Measurements from ENCODE around the gene HOXA4. TPM values are rescaled to one million over a fixed set of nuclear protein-coding genes. Genes with fewer than 3 reads are reported as not detected.

Gene HOXA4
- total and polyA plus RNA-seq, 2 experiments from 2014 or later: 0.69 to 1.3 TPM

DNA sequence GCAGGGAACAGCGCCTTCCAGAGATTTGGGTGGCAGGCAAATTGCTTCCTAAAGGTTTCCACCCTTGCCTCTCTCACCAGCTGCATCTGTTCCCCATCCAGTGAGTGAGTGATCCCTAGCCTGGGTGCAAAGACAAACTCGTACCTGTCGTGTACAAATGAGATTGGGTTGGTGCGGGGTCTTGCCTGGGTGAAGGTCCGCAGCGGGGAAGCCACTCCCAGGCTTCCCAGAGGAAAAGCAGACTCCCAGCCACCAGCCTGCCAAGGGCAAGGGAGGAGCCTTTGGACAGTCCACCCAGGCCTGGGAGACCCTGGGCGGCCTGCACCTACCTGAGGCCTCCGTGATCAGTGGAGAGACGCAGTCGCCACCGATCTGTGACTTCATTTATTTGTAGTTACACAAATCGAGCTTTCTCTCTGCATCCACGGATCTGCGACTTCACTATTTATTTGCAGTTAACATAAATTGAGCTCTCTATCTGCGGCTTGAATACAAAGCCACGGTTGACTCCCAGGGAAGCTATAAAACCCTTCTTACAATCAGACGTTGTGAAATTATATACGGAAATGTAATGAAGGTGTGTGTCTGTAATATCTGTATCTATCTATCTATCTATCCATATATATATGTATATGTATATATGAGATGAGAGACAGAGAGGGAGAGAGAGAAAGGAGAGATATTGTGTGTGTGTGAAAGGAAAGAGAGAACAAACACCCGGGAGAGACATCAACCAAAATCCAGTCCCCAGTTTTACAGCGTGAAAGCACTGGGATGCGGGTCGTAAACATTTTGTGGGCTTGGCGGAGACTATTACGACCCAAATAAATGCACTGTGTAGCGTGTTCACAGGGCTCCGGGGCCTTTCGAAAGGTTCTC, 28.9 kb upstream of the HOXA4 start:
- Histone ChIP-seq H3K9me2 (replicated peaks; ENCODE audit: insufficient read depth) (no peaks in the 10 kb centered on the region), H3K4me2 (peak overlapping the region; percentile 96), H3K79me2 (peaks cover 22% of the 10 kb centered on the region), H3K4me1 (ENCODE audit: insufficient read depth) (peaks cover 19% of the 10 kb centered on the region), H3K4me3 (no peak overlapping the region), H3K27ac (no peak overlapping the region), H3K36me3 (replicated peaks; ENCODE audit: insufficient read depth, low read depth) (no peaks in the 10 kb centered on the region), H2AFZ (no peak overlapping the region), H3K9me3 (ENCODE audit: low read depth) (no peaks in the 10 kb centered on the region), H4K20me1 (ENCODE audit: insufficient read depth, poor library complexity, severe bottlenecking) (no peaks in the 10 kb centered on the region), H3K27me3 (peaks cover 92% of the 10 kb centered on the region)
- WGBS (ENCODE audit: low lambda C conversion rate, missing lambda C conversion rate): 61% methylated on average over 27 of the region's 27 CpGs
- DNase-seq (ENCODE audit: low spot score): no peak
- TF ChIP-seq EZH2phosphoT487 (IDR thresholded peaks at IDR 0.05; ENCODE audit: low read depth, severe bottlenecking, unreplicated experiment) (no peak), EZH2 (IDR thresholded peaks at IDR 0.05; ENCODE audit: borderline replicate concordance) (no peak)
- TF ChIP-seq, protein P1, sequence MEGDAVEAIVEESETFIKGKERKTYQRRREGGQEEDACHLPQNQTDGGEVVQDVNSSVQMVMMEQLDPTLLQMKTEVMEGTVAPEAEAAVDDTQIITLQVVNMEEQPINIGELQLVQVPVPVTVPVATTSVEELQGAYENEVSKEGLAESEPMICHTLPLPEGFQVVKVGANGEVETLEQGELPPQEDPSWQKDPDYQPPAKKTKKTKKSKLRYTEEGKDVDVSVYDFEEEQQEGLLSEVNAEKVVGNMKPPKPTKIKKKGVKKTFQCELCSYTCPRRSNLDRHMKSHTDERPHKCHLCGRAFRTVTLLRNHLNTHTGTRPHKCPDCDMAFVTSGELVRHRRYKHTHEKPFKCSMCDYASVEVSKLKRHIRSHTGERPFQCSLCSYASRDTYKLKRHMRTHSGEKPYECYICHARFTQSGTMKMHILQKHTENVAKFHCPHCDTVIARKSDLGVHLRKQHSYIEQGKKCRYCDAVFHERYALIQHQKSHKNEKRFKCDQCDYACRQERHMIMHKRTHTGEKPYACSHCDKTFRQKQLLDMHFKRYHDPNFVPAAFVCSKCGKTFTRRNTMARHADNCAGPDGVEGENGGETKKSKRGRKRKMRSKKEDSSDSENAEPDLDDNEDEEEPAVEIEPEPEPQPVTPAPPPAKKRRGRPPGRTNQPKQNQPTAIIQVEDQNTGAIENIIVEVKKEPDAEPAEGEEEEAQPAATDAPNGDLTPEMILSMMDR (IDR thresholded peaks at IDR 0.05; ENCODE audit: poor library complexity): no peak

DNA sequence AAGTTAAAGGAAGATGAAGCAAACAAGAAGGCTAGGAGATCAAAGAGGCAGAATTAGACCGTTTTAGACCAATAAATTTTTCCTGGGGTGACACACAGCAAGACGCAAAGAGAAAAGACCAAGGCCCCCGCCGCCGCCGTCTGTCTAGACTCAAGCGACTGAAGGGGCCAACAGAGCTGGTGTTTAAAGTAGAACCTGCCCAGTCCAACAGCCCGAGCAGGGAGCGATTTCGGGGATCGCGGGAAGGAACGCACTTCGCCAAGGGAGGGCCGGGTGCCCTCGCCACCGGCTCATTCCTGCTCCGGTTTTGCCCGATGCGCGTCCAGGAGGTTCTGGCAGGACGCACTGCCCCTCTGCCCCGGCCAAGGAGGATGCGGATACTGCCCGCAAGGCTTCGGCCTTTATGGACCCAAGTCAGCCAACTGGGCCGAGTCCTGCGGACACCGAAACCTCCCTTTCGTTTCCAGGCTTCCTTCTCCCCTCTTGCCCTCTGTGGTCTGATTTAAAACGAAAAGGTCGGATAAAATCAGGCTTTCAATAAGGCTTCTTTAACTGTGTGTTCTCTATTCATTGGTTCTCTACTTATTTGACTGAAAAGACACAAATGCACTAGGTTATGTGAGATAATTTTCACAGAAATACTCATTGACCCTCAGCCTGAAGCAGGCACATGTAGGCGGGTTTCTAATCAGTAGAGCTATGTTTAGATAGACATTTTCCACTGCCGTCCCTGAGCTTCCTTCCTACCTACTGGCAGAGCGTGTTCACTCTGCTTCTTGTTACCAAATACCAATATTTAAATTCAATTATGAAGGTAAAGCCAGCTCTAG, 28.1 kb upstream of the HOXA4 start:
- no peak overlapping the region for H2AFZ ChIP-seq
- no peaks in the 10 kb centered on the region for H4K20me1 ChIP-seq (ENCODE audit: insufficient read depth, poor library complexity, severe bottlenecking)
- no peaks in the 10 kb centered on the region for H3K9me2 ChIP-seq (replicated peaks; ENCODE audit: insufficient read depth)
- H3K27me3 ChIP-seq: peaks cover 92% of the 10 kb centered on the region
- no peak overlapping the region for H3K4me2 ChIP-seq
- no peak overlapping the region for H3K27ac ChIP-seq
- DNase-seq (ENCODE audit: low spot score): no peak
- H3K79me2 ChIP-seq: peaks cover 13% of the 10 kb centered on the region
- no peak overlapping the region for H3K4me3 ChIP-seq
- H3K9me3 ChIP-seq (ENCODE audit: low read depth): no peaks in the 10 kb centered on the region
- no peaks in the 10 kb centered on the region for H3K36me3 ChIP-seq (replicated peaks; ENCODE audit: insufficient read depth, low read depth)
- peaks cover 19% of the 10 kb centered on the region for H3K4me1 ChIP-seq (ENCODE audit: insufficient read depth)
- TF ChIP-seq EZH2 (IDR thresholded peaks at IDR 0.05; ENCODE audit: borderline replicate concordance) (peak; percentile 29), EZH2phosphoT487 (IDR thresholded peaks at IDR 0.05; ENCODE audit: low read depth, severe bottlenecking, unreplicated experiment) (peak; percentile 80)
- TF ChIP-seq, protein P1 (IDR thresholded peaks at IDR 0.05; ENCODE audit: poor library complexity): no peak
- WGBS (ENCODE audit: low lambda C conversion rate, missing lambda C conversion rate): 48% methylated on average over 35 of the region's 35 CpGs

DNA sequence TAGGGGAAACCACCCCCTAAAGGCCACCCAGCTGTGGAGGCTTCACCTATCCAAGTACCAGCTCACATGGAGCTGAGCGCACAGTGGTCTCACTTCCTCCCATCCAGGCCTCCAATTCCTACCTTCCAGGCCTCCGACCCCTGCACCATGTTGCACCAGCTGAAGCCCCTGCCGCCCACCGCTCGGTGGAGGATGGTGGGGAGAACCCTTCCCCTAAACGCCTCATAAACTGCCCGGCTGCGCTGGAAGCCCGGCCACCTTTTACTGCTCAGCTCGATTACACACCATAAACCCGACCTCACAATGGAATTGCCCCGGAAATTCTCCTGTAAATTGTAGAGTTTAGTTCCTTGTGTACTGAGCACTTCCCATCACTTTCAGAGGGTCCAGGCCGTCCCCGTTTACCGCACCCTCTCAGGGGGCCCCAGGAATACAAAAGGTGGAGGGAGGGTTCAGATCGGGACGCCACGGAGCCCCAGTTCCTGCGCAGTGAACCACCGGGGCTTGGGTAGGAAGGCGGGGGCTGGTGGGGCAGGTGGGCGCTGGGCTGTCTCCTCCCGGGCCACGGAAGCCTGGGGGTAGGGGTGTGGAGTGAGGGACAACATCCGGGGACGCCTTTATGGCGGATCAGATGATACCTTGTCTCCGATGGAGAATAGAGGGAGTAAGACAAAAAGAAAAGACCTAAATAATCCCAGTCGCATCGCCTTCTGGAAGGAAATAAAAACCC, 27.3 kb upstream of the HOXA4 start:
- H3K27me3 ChIP-seq: peaks cover 92% of the 10 kb centered on the region
- no peaks in the 10 kb centered on the region for H3K36me3 ChIP-seq (replicated peaks; ENCODE audit: insufficient read depth, low read depth)
- H3K4me1 ChIP-seq (ENCODE audit: insufficient read depth): peaks cover 19% of the 10 kb centered on the region
- peaks cover 6% of the 10 kb centered on the region for H3K79me2 ChIP-seq
- no peak overlapping the region for H3K4me2 ChIP-seq
- no peak overlapping the region for H3K4me3 ChIP-seq
- peak; percentile 64 for TF ChIP-seq EZH2 (IDR thresholded peaks at IDR 0.05; ENCODE audit: borderline replicate concordance)
- peak; percentile 40 for TF ChIP-seq EZH2phosphoT487 (IDR thresholded peaks at IDR 0.05; ENCODE audit: low read depth, severe bottlenecking, unreplicated experiment)
- TF ChIP-seq, protein P1 (IDR thresholded peaks at IDR 0.05; ENCODE audit: poor library complexity): no peak
- no peaks in the 10 kb centered on the region for H4K20me1 ChIP-seq (ENCODE audit: insufficient read depth, poor library complexity, severe bottlenecking)
- H2AFZ ChIP-seq: no peak overlapping the region
- H3K27ac ChIP-seq: no peak overlapping the region
- 42% methylated on average over 24 of the region's 30 CpGs for WGBS (ENCODE audit: low lambda C conversion rate, missing lambda C conversion rate)
- H3K9me2 ChIP-seq (replicated peaks; ENCODE audit: insufficient read depth): no peaks in the 10 kb centered on the region
- no peak for DNase-seq (ENCODE audit: low spot score)
- no peaks in the 10 kb centered on the region for H3K9me3 ChIP-seq (ENCODE audit: low read depth)
